ENCODE results near the gene FTL.

Gene FTL

DNA sequence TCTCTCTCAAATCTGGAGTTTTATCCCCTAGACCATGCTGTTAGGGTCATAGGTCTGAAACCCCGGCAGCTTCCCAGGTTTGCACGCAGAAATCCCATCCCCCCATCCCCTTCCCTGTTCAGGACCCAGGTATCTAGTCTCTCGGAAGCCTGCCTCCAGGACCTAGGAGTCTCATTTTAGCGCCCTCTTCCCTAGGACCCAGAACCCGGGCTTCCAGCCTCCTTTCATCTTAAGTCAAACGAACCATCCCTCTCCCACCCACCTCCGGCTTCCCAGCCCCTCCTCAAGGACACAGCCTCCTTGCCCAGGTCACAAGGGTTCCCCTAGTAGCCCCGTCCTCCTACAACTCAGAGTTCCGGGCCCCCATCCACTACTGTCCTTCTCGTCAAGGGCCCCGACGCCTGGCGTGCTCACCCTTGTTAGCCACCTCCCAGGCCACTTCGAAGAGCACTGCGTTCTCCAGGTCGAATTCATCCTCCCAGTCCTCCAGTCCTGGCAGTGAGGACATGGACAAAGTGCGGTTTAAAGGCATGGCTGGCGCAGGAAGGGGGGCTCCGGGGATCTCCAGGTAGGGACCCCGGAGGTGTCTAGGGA is 27.6 kb downstream of the FTL start:
- DNase-seq (ENCODE audit: low read depth): no peak

DNA sequence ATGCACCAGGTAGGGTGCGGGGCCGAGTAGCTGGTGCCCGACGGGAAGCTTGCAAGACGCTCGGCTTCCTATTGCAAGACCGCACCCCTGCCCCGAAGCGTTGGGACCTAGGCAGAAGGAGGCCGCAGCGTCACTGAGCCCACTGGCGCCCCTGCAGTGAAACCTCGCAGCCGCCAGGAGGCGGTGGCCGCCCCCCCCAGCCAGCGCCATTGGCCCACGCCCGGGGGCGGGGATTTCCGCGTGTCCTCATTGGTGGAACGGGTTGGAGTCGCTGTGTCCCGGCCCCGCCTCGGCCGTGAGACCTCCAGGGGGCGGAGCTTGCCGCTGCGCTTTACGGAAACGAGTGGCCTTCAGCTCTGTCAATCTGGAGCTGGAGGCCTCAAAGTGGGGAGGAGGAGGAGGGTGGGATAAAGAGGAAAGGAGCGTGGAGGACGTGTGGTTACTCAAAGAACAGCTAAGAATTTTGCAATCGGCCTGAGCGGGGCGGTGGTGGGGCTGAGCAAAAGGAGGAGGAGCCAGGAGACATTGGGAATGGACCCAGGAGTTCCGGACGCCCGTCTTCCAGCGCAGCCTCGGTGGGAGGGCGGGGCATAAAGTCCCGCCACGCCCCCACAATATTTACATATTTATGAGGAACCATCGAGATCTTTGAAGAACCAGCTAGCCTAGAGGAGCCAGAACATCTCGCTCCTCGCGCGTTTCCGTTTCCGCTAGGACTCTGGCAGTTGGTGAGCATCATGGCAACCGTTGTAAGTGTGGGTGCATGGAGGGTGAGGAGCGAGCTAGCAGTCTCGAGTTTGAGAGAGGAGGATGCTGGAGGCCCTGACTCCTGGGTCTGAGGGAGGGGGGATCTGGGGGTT is 28.3 kb downstream of the FTL start, which contains the start of the genes GYS1 and RUVBL2:
Gene GYS1 (minus strand): TSS at position 135 of the 860 bp plus-strand sequence. CDS start 197 bp downstream, outside the sequence.
Gene RUVBL2 (plus strand): TSS at position 713 of the 860 bp plus-strand sequence. CDS start 25 bp downstream, at position 738.
- DNase-seq (ENCODE audit: low read depth): peak; percentile 98

DNA sequence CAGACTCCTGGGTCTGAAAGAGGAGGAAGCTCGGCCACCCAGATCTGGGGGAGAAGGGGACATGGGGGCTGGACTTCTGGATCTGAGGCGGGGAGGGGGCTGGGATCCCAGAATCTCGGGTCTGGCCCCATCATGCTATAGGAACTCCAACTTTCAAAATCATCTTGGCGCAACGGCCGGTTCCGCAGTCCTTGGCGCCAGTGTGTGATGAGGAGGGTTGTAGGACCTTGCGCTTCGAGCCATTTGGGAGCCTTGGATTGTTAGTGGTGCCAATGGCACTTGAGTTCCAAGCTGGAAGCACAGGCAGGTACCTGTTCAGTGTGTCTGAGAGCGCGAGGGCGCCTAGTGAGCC is 28.9 kb downstream of the FTL start:
- DNase-seq (ENCODE audit: low read depth): no peak

DNA sequence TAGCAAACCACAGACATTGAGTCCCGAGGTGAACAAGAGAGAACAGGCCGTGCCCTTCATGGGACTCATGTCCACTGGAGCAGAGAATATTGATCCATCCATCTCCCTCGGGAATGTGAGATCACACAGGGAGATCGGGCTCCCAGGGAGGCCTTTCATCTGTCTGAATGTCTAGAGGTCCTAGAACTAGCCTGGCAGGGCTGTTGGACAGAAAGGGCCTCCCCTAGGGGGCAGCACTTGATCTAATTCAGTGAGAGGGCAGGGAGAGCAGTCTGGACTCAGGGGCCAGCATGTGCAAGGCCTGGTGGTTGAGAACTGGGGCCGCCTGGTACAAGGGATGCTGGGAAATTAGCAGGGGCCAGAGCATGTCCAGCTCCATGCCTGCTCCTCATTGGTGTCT is 32.9 kb downstream of the FTL start:
- DNase-seq (ENCODE audit: low read depth): no peak

DNA sequence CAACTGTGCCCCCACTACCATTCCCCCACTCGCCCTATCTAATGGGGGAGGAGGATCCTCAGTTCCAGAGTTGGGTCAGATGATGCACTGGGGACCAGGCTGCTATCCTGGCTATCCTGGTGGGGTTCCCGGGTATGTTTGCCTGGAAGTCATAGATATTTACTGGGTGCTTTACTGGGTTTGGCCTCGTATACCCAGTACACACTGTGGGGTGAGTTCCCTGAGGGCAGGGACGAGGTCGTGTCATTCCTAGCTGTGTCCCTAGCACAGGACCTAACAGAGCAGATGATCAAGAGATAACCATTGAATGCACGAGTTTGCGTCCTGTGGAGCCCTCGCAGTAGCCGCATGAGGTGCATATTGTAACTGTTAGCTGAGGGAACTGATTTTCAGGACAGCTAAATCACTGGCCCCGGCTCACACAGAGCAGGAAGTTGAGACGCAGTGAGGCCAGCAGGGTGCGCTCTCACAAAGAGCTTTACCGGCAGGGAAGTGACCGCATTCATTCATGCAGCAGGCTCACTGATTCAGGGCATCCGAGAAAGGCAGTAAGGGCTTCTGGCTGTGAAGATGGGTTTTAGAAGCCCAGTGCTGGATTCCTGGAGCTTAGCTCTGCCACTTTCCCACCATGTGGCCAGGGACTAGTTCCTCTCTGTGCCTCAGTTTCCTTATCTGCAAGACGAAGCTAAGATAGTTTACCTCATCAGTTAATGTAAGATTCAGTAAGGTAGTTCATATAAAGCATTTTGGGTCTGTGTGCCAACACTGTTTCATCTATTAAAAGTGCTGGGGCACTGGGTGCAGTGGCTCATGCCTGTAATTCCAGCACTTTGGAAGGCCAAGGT is 34.6 kb downstream of the FTL start:
- peak; percentile 46 for DNase-seq (ENCODE audit: low read depth)

DNA sequence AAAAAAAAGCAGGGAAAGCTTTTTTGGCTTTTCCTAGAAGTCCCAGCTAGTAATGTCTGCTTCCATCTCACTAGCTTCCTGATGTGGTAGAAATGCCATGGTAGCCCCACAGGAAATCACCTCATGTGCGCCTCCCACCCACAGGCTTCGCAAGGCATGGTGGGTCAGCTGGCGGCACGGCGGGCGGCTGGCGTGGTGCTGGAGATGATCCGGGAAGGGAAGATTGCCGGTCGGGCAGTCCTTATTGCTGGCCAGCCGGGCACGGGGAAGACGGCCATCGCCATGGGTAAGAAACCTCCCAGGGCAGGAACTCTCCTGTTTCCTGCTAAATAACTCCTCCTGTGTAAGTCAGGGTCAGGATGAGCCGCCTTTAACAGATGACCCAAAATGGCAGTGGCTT is 39.0 kb downstream of the FTL start:
- no peak for DNase-seq (ENCODE audit: low read depth)

DNA sequence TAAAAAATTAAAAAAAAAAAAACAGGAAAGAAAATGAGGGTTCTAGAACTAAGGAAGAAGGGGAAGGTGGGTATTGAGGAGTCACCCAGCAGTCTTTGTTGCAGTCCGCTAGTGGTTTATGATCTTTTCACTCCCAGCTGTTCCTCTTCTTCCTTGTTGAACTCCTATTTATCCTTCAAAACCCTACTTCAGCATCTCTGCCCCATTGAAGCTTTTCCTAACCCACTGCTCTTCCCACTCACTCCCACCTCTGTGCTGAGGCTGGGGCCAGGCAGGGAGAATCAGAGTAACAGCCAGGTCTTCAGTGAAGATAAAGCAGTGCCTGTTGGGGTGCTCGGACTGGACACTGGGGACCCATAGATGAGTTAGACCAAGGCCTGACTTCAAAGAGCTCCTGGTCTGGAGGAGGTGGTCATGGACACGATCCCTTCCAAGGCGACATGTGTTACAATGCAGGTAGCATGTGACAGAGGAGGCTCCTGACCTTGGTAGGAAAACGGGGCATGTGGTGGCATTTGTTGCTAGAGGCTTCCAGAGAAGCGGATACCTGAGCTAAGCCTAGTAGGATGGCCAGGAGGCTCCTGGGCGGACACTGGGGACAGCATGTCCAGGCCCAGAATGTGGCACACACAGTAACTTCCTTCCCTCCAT is 40.0 kb downstream of the FTL start:
- no peak for DNase-seq (ENCODE audit: low read depth)

DNA sequence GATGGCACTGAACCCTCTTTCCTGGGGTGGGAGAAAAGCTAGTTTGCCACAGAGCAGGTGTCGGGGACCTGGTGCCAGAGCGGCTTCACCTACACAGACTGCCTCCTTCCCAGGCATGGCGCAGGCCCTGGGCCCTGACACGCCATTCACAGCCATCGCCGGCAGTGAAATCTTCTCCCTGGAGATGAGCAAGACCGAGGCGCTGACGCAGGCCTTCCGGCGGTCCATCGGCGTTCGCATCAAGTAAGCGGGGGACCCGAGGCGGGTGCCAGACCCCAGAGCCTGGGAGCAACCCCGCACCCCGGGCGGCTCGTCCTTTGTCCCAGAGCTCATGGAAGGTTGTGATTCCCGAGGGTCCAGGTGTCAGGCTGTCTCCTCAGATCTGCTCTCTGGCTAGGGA is 41.8 kb downstream of the FTL start:
- DNase-seq (ENCODE audit: low read depth): no peak

DNA sequence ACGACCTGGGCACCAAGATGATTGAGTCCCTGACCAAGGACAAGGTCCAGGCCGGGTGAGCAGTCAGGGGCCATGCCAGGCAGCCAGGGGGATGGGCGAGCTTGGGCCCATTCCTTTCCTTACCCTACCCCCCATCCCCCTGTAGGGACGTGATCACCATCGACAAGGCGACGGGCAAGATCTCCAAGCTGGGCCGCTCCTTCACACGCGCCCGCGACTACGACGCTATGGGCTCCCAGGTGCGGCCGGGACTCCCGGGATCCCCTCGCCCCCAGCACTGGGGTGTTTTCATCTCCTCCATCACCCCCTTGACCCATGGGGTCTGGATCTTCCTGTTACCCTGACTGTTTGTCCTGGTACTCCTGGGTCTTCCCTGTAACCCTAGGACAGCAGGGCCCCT is 44.7 kb downstream of the FTL start:
- no peak for DNase-seq (ENCODE audit: low read depth)

DNA sequence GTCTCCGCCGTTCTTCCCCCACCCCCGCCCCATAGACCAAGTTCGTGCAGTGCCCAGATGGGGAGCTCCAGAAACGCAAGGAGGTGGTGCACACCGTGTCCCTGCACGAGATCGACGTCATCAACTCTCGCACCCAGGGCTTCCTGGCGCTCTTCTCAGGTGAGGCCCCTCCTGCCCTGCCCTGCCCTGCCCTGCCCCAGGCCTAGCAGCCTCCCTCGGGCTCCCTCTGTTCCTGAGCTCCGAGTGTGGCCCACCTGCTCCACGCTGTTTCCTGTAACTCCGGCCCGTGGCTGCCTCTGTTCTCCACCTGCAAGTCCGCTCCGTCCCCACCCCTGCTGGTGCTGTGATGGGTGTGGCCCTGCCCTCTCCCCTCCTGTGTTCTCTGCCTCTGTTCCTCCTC is 45.3 kb downstream of the FTL start:
- DNase-seq (ENCODE audit: low read depth): no peak

DNA sequence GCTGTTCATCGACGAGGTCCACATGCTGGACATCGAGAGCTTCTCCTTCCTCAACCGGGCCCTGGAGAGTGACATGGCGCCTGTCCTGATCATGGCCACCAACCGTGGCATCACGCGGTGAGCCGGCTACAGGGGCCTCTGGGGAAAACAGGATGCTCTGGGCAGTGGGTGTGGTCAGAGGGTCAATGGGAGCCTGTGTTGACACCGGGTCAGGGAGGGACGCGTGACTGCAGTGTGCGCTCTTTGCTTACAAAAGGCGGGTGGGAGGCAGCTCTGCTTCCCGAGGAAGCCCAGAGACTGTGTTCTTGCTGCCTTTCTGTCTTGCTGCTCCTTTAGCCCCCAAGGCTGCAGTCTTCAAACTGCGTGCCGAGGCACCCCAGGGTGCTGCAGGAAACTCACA is 46.1 kb downstream of the FTL start:
- DNase-seq (ENCODE audit: low read depth): no peak

DNA sequence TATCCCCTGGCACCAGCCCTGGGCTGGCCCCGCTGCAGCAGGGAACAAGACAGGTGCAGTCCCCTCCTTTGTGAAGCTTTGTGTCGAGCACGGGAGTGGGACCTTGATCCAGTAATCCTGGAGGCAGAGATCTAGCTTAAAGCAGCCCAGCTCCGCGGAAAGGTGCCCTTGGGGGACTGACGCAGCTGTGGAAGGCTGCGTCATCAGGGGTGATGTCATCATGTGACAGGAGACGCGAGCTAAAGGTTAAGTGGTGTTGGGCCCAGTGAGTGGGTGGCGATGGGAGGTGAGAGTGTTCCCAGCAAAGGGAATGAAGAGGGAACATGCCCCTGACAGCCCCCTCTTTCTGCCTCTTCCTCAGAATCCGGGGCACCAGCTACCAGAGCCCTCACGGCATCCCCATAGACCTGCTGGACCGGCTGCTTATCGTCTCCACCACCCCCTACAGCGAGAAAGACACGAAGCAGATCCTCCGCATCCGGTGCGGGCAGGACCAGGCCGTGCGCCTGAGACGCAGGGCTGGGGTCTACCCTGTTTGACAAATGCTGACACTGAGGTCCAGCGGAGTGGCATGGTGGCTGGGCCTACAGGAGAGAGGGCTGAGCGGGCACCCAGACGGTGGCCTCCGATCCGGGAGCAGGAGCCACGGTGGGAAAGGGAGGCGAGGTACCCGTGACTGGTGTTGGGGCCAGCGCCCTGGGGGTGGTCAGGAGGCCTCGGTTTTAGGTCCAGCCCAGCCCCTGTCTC is 49.2 kb downstream of the FTL start:
- no peak for DNase-seq (ENCODE audit: low read depth)

DNA sequence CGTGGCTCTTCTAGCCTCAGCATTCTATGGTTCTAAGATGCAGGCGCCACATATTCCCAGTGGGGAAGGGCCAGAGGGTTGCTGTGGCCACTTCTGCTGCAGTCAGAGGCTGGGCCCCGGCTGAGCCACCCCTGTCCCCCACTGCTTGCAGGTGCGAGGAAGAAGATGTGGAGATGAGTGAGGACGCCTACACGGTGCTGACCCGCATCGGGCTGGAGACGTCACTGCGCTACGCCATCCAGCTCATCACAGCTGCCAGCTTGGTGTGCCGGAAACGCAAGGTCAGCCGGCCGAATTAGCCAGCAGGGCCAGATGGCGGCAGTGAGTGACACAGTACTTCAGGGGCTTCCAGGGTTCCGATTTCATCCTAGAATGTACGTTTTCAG is 49.8 kb downstream of the FTL start:
- DNase-seq (ENCODE audit: low read depth): no peak

DNA sequence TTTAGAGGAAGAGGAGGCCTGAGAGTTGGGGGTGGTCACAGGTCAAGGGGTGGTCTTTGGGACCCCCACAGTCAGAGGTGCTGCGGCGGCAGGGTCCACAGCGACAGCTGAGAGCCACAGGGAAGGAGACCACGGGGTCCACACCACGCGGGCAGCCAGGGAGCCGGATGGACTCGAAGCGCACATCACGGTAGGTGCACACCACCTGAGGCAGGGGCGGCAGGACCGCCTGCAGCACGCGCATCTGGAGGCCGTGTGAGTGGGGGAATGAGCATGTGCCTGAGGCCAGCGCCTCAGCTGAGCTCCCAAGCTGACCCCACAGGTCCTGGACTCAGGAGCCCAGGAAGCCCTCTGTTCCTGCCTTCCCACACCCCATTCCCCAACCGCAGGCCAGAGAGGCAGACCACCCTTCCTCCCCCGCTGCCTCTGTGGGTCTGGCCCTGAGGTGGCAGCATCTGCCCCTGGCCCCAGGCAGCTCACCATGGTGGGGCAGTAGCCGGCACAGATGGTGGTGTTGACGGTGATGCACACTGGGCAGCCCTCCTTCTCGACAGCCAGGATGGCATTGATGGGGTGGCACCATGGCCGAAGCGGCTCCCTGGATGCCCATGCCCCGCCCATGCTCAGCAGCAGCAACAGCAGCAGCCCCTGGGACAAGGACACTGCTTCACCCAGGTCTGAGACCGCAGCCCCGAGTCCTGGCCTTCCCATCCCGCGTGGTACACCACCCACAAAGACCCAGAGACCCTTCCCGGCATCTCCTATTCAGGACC is 51.1 kb downstream of the FTL start:
- no peak for DNase-seq (ENCODE audit: low read depth)
